ENCODE measurements around the gene ABCB8.

Gene ABCB8

GRCh38 chr7:151070574-151070960 lies 42.3 kb downstream of the ABCB8 start:
- DNase-seq (ENCODE audit: low read depth in 2 of 2, low spot score in 1 of 2) = no peak

- DNase-seq (ENCODE audit: low read depth in 2 of 2, low spot score in 1 of 2) = no peak
Measured at GRCh38 chr7:151071032-151071866, 43.0 kb downstream of the ABCB8 start.

GRCh38 chr7:151073990-151074389 lies 45.7 kb downstream of the ABCB8 start:
- no peak for DNase-seq (ENCODE audit: low read depth in 2 of 2, low spot score in 1 of 2)

- no peak for DNase-seq (ENCODE audit: low read depth in 2 of 2, low spot score in 1 of 2)
Measured at GRCh38 chr7:151074817-151075661, 46.8 kb downstream of the ABCB8 start.

- DNase-seq (ENCODE audit: low read depth in 2 of 2, low spot score in 1 of 2) = no peak
Measured at GRCh38 chr7:151075662-151075971, 47.4 kb downstream of the ABCB8 start.

GRCh38 chr7:151075978-151076426 lies 47.8 kb downstream of the ABCB8 start:
- no peak for DNase-seq (ENCODE audit: low read depth in 2 of 2, low spot score in 1 of 2)

GRCh38 chr7:151076863-151077704 lies 48.8 kb downstream of the ABCB8 start:
- DNase-seq (ENCODE audit: low read depth in 2 of 2, low spot score in 1 of 2) = no peak

GRCh38 chr7:151077705-151078232 lies 49.5 kb downstream of the ABCB8 start:
- no peak for DNase-seq (ENCODE audit: low read depth in 2 of 2, low spot score in 1 of 2)

- no peak for DNase-seq (ENCODE audit: low read depth in 2 of 2, low spot score in 1 of 2)
Measured at GRCh38 chr7:151078233-151079040, 50.2 kb downstream of the ABCB8 start.

GRCh38 chr7:151079199-151079910 lies 51.1 kb downstream of the ABCB8 start:
- no peak for DNase-seq (ENCODE audit: low read depth in 2 of 2, low spot score in 1 of 2)

GRCh38 chr7:151080067-151080521 lies 51.8 kb downstream of the ABCB8 start:
- no peak for DNase-seq (ENCODE audit: low read depth in 2 of 2, low spot score in 1 of 2)

GRCh38 chr7:151080522-151081169 lies 52.4 kb downstream of the ABCB8 start, which contains the start of gene FASTK:
FASTK (minus strand) TSS chr7:151080809; CDS start chr7:151080766, 43 bp downstream.
- DNase-seq (ENCODE audit: low read depth in 2 of 2, low spot score in 1 of 2) = peak; percentile 59 to 74

- no peak for DNase-seq (ENCODE audit: low read depth in 2 of 2, low spot score in 1 of 2)
Measured at GRCh38 chr7:151081170-151082101, 53.2 kb downstream of the ABCB8 start.

- no peak for DNase-seq (ENCODE audit: low read depth in 2 of 2, low spot score in 1 of 2)
Measured at GRCh38 chr7:151082141-151083070, 54.2 kb downstream of the ABCB8 start.

GRCh38 chr7:151083071-151083823 lies 55.0 kb downstream of the ABCB8 start, which contains the start of gene TMUB1:
TMUB1 (minus strand) TSS chr7:151083493; CDS start chr7:151082563, 930 bp downstream.
- DNase-seq (ENCODE audit: low read depth in 2 of 2, low spot score in 1 of 2) = peak; percentile 63 to 78

- no peak for DNase-seq (ENCODE audit: low read depth in 2 of 2, low spot score in 1 of 2)
Measured at GRCh38 chr7:151083824-151084160, 55.5 kb downstream of the ABCB8 start.

All from stimulated activated CD8-positive, alpha-beta memory T cell treated with anti-CD3 and anti-CD28 coated beads, Interleukin-4, amount 100 ng/mL, for 4 hours (primary cell).